ENCODE results near the gene CXCL17.

The CXCL17 gene

GRCh38 chr19:42407085-42407815 is 35.5 kb downstream of the CXCL17 start:
- Histone ChIP-seq H3K4me3 (no peak overlapping the region), H3K27ac (no peak overlapping the region)
- DNase-seq (ENCODE audit: low spot score) = no peak
- no peak for TF ChIP-seq CTCF (IDR thresholded peaks at IDR 0.05)

GRCh38 chr19:42406111-42406510 is 36.6 kb downstream of the CXCL17 start:
- no peak for DNase-seq (ENCODE audit: low spot score)
- no peak overlapping the region for H3K27ac ChIP-seq
- no peak overlapping the region for H3K4me3 ChIP-seq
- TF ChIP-seq CTCF (IDR thresholded peaks at IDR 0.05) = no peak

GRCh38 chr19:42403586-42403985 is 39.2 kb downstream of the CXCL17 start:
- no peak for TF ChIP-seq CTCF (IDR thresholded peaks at IDR 0.05)
- Histone ChIP-seq H3K4me3 (no peak overlapping the region), H3K27ac (no peak overlapping the region)
- DNase-seq (ENCODE audit: low spot score) = no peak

- TF ChIP-seq CTCF (IDR thresholded peaks at IDR 0.05) = no peak
- Histone ChIP-seq H3K27ac (peak overlapping the region in 1 of 2 donors; percentile 55), H3K4me3 (peak overlapping the region; percentile 71)
- DNase-seq (ENCODE audit: low spot score) = no peak
These were observed 40.2 kb downstream of the CXCL17 start for GRCh38 chr19:42402376-42403116.

GRCh38 chr19:42401365-42402303 is 41.1 kb downstream of the CXCL17 start:
- peak overlapping the region in 1 of 2 donors; percentile 55 for H3K27ac ChIP-seq
- peak; percentile 83 for DNase-seq (ENCODE audit: low spot score)
- TF ChIP-seq CTCF (IDR thresholded peaks at IDR 0.05) = peak; percentile 69
- H3K4me3 ChIP-seq = peak overlapping the region; percentile 71

GRCh38 chr19:42400404-42400803 is 42.3 kb downstream of the CXCL17 start:
- H3K27ac ChIP-seq = no peak overlapping the region
- TF ChIP-seq CTCF (IDR thresholded peaks at IDR 0.05) = no peak
- no peak overlapping the region for H3K4me3 ChIP-seq
- no peak for DNase-seq (ENCODE audit: low spot score)

Measured in coronary artery (tissue), 2 donors.